Lower leg skin (tissue), 3 donors: Measurements from ENCODE around the gene CTSE.

Experiments
- CTCF ChIP-seq, 3 donors: fragments of 450-650 bp; IDR thresholded peaks; one replicate each; pipeline ENCODE4 v1.5.1; 2016; ENCODE audit warnings: antibody characterized with exemption in 3 of 3, mild to moderate bottlenecking in 3 of 3, moderate library complexity in 2 of 3
- POLR2A ChIP-seq, 2 donors: fragments of 450-650 bp; IDR thresholded peaks; one replicate each; pipeline ENCODE4 v1.6.1; 2016 to 2017; ENCODE audit warnings: antibody characterized with exemption in 2 of 2, mild to moderate bottlenecking in 1 of 2, moderate library complexity in 1 of 2

GRCh38 chr1:206005778-206006180 is 17.9 kb downstream of the CTSE start:
- no peak for TF ChIP-seq CTCF (IDR thresholded peaks at IDR 0.05)
- TF ChIP-seq POLR2A (IDR thresholded peaks at IDR 0.05) = no peak
